Left renal cortex interstitium (tissue), 4 donors: ENCODE data around the gene SPATA13. TPM values are rescaled to one million over a fixed set of nuclear protein-coding genes. Genes with fewer than 3 reads are reported as not detected.
"Not testable (repeated sequence)": the region's sequence is repeated elsewhere in the genome, so short reads cannot be mapped to it uniquely, and the experiment has no call there.

Experiments
- DNase-seq, 4 donors: peaks; one replicate each; pipeline ENCODE4 v3.0.0-alpha.2; 2013; ENCODE audit warnings: low read depth in 4 of 4, low spot score in 2 of 4, missing footprints in 1 of 4
- polyA plus RNA-seq, 4 donors: library from polyadenylated mRNA; unstranded; fragments of 120-200 nt; gene quantifications; one replicate each; pipeline ENCODE4 v1.2.1, GENCODE V29; 2013; ENCODE audit not compliant: insufficient read length in 4 of 4

SPATA13 gene
- polyA plus RNA-seq, 4 donors, result 44.4 to 67.6 (median 56.7) TPM

DNA sequence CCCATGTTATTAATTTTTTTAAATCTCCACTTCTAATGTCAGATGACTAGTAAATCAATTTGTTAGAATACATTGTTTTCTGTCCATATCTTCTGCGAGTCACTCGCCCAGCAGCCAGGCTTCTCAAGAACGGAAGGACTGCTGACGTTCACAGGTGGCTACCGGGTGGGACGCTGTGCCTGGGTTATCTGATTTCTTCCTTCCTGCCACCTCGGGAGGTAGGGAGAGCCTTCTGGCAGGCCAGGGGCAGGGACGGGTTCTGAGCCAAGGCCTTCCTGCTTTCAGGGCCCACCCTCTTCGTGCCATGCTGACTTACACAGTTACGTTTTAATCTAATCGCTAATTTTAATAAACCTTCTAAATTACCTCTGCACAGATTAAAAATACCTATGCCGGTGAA lies 140.9 kb downstream of the SPATA13 start:
- no peak for DNase-seq

GRCh38 chr13:24301911-24302310 lies 141.4 kb downstream of the SPATA13 start:
- DNase-seq, result no peak

- DNase-seq, result no peak
Observed at GRCh38 chr13:24304620-24305019, 144.1 kb downstream of the SPATA13 start.

GRCh38 chr13:24306632-24307031 lies 146.1 kb downstream of the SPATA13 start:
- DNase-seq, result no peak

DNA sequence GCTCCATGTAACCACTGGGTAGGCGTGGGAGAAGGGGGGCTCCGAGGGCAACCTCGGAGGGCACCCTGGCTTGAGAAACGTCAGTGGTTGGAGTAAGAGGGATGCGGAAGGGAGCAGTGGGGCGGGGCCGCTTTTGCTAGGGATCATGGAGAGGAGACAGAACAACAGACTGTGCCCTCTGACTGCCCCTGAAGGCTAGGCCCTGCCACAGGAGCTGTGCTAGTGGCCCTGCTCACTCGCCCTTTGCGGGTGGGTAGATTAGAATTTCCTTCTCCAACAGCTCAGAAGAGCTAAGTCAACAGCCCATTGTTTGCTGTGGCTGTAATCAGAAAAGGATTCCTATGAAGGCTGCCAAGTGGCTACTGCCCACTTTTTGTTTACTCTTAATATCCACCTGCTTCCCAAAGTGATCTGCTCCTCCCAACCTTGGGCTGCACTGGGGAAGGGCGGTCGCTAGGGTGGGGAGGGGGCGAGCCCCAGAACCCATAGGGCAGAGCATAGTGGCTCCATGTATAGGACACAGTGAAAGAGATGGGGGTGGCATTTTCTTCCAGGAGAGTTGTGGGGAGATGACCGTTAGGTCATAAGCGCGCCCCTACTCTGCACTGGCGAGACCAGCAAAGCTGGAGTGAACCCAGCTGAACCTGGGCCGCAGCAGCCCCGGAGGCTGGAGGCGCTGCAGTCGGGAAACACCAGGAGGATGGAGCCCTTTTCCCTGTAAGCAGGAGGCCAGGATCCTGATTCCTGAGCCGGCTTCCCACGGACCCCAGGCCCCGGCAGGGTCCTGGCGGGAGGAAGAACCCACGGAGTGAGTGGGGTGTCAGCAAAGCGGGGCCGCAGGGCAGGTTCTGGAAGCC lies 146.9 kb downstream of the SPATA13 start:
- no peak for DNase-seq

- no peak for DNase-seq
Observed at GRCh38 chr13:24308068-24308445, 147.5 kb downstream of the SPATA13 start.

DNA sequence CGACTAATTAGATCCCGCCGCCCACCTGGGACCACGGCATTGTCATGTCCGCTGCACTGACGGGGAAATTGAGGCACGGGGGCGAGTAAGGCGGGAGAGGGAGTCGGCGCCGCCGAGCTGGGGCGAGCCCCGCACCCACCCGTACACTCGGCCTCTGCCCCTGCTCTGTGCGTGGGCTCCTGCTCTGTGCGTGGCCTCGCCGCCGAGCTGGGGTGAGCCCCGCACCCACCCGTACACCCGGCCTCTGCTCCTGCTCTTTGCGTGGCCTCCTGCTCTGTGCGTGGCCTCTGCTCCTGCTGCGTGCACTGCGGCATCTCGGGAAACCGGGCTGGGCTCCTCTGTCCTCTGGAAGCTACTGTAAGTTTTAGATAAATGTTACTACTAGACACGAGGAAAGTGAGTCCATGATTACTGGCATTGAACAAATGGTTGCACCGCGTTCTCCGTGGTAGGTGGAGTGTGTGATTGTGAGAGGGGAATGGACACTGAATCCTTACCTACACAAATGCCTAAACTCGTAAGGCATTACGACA lies 148.0 kb downstream of the SPATA13 start:
- DNase-seq, result no peak

DNA sequence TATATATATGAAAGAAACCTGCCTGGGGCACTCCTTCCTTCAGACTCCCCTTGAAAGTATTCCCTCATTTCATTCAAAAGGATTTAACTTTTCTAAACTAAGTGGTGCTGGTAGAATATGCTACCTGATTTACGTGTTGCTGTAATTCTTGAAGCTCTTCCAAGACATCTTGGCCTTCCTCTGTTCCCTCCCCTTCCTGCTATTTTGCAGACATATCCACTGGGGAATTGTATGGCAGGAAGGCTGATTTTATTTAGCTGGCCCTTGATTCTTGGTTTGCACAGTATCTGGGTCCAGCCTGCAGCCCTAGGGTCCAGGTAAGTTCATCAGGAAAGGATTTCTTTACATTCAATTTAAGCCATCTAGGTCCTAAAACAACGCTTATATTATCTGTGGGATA lies 148.8 kb downstream of the SPATA13 start, which contains the start of gene C1QTNF9:
C1QTNF9 (plus strand) TSS at position 281 of the 400 bp plus-strand sequence. CDS start 6,424 bp downstream, outside the sequence.
- DNase-seq, result not testable (repeated sequence)

GRCh38 chr13:24313439-24313838 lies 152.9 kb downstream of the SPATA13 start:
- no peak for DNase-seq

- DNase-seq, result not testable (repeated sequence)
Observed at GRCh38 chr13:24317835-24318234, 157.3 kb downstream of the SPATA13 start.

DNA sequence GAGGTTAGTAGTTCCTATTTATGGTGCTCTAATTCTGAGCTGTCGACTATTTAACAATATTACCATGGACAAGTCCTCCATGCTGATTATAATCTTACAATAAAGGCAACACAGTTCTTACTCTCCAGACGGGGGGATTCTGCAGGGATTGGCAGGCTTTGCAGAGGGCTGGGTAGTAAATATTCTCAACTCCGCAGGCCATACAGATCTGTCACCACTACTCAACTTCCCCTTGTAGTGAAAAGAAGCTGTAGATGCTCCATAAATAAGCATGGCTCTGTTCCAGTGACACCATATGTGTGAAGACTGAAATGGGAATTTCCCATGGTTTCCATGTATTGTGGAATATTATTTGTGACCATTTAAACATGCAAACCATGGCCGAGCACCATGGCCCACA lies 158.4 kb downstream of the SPATA13 start:
- DNase-seq, result not testable (repeated sequence)

GRCh38 chr13:24319641-24320040 lies 159.1 kb downstream of the SPATA13 start:
- DNase-seq, result not testable (repeated sequence)

- DNase-seq, result not testable (repeated sequence)
Observed at GRCh38 chr13:24321416-24321815, 160.9 kb downstream of the SPATA13 start.

DNA sequence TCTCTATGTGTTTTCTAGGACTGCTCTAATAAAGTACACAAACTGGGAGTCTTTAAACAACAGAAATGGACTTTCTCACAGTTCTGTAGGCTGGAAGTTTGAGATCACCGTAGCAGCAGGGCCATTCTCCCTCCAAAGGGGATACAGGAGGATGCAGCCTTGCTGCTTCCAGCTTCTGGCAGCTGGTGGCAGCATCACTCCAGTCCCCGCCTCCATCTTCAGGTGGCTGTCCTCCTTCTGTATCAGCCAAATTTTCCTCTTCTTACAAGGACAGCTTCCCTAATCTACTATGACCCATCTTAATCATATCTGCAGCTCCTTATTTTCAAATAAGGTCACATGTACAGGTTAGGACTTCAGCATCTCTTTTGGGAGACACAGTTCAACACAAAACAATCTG lies 161.9 kb downstream of the SPATA13 start:
- DNase-seq, result not testable (repeated sequence)

DNA sequence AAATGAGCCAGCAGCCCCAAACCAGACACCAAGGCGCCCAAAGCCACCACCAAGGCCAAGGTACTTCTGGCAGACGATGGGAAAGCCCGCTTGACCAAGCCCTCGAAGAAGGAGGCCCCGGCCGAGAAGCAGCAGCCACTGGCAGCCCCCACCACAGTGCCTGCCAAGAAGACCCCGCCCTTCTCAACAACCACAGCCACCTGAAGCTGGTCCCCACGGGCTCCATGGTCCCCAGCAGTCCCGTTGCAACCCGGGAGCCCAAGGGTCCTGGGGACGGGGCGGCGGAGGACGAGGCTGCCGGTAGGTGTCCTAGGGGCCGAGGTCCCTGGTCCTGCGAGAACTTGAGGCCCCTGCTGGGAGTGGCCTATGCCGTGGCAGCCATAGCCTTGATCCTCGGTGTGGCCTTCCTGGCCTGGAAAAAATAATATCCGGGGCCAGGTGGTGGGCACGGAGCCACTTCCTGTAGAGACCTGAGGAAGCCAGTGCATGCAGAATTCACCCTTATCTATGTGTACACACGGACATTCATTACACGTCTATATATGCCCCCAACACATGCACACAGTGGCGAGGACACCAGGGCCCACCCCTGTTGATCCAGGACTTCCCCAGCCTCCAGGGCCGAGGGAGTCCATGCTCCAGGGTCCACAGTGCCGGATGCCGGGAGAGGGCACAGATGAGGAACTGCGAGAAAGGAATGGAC lies 162.7 kb downstream of the SPATA13 start:
- no peak for DNase-seq

- DNase-seq, result no peak
Observed at GRCh38 chr13:24323739-24324075, 163.2 kb downstream of the SPATA13 start.

- DNase-seq, result not testable (repeated sequence)
Observed at GRCh38 chr13:24327598-24327997, 167.1 kb downstream of the SPATA13 start.

DNA sequence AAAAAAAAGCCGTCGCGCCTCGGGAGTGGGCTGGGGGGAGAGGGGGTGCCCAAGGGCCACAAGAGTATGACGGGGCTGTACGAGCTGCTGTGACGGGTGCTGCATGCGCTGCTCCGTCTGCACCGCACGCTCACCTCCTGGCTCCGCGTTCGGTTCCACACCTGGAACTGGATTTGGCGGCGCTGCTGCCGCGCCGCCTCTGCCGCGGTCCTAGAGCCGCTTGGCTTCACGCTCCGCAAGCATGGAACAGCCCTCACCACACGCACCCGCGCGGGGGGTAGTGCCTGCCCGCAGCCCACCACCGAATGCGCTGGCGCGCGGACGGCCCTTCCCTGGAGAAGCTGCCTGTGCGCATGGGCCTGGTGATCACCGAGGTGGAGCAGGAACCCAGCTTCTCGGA lies 167.6 kb downstream of the SPATA13 start:
- no peak for DNase-seq

GRCh38 chr13:24338721-24339120 lies 178.2 kb downstream of the SPATA13 start:
- DNase-seq, result no peak

DNA sequence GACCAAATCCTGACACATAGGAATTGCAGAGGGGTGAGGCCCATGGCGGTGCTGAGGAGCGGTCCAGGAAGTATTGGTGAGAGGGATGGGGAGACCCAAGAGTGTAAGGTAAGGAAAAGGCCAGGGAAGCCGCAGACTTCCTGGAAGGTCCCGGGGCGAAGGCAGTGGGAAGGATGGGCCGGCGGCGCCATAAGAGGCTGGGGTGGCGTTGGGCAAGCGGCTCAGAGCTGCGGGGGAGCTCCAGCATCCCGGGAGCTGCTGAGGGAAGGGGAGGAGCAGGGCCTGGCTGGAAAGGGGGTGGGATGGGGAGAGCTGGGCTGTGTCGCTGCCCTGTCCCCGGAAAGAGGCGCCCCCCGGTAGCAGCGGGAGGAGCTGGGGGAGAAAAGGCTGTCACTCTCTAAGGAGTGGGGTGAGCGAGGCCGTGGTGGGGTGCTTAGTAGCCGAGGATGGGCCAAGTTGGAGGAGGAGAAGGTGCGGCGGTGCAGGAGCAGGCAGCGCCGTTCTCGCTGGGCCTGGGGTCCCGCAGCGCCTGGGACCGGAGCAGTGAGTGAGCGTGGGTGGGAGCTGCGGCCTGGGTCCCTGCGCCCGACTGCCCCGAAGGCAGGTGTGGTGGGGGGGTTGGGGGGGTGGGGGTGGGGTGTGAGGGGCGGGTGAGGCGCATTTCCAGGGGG lies 179.6 kb downstream of the SPATA13 start:
- no peak for DNase-seq

DNA sequence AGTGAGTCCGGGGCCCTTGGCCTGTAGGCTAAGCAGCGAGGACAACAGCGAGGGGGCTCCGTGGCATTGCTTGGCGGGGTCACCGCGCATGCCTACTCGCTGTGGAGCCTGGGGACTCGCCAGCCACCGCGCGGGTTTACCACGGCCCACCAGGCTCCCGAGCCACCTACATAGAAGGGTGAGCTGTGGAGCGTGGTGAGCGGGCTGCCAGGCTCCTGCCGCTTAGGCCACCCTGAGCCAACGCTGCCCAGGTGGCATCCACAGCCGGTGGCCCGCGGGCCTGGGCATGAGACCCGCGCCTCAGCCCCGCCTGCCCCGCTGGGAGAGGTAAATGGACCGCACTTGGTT lies 180.1 kb downstream of the SPATA13 start:
- no peak for DNase-seq
